ENCODE results near the gene EBPL. TPM values are rescaled to one million over a fixed set of nuclear protein-coding genes. Genes with fewer than 3 reads are reported as not detected.
"Not testable (repeated sequence)": the region's sequence is repeated elsewhere in the genome, so short reads cannot be mapped to it uniquely, and the experiment has no call there.

EBPL gene
- total RNA-seq, 1 donor from 2014 or later: 31.3 TPM

DNA sequence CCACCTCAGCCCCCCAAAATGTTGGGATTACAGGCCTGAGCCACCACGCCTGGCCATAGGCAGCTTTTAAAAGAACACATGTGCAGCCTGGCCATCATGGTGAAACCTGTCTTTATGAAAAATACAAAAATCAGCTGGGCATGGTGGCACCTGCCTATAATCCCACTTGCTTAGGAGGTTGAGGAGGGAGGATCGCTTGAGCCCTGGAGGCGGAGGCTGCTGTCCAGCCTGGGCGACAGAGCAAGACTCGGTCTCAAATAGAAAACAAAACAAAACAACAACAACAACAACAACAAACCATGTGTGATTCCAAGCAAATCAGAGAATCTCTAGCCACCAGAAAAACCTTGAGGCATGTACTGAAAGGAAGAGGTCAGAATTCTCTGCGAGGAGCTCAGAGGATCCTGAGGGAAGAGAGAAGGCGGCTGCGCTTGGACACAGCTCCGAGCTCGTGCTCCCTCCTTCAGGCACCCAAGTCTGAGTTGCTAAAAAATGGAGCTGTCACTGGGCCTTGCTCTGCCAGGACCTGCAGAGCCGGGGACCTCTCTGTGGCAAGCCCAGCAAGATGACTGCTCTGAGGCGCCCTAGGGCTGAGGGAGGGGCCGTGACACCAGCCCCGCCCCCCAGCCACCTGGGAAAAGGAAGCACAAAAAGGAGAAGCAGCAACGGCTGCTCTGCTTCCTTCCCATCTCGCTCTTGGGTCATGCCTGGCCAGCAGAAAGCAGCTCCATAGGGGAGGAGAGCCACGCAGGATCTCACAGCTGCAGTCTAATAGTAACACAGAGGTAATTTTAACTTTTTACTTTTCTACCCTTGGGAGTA, 63.2 kb downstream of the EBPL start, which contains the start of gene ARL11:
ARL11 (plus strand) TSS at position 677 of the 822 bp plus-strand sequence. CDS start 1,941 bp downstream, outside the sequence.
- H3K4me3 ChIP-seq (ENCODE audit: low read length in 3 of 3): peak within 1 kb of the TSS in 2 of 3 donors; percentile 9 to 24
- no peaks in the 10 kb centered on the region for H3K27me3 ChIP-seq (ENCODE audit: control insufficient read depth in 3 of 3, insufficient read depth in 3 of 3, low read length in 3 of 3)
- H3K36me3 ChIP-seq (ENCODE audit: control insufficient read depth in 3 of 3, insufficient read depth in 3 of 3, low read length in 3 of 3): no peaks in the 10 kb centered on the region
- H3K9ac ChIP-seq (ENCODE audit: low read depth in 1 of 3, low read length in 3 of 3): no peak within 1 kb of the TSS
- H3K4me1 ChIP-seq (ENCODE audit: control insufficient read depth in 3 of 3, insufficient read depth in 3 of 3, low read length in 3 of 3): peaks cover 0 to 8% (median 0%) of the 10 kb centered on the region in 3 donors
- no peak within 1 kb of the TSS for H3K27ac ChIP-seq (ENCODE audit: low read depth, low read length)
- no peaks in the 10 kb centered on the region for H3K9me3 ChIP-seq (ENCODE audit: control insufficient read depth in 3 of 3, low read length in 3 of 3)

DNA sequence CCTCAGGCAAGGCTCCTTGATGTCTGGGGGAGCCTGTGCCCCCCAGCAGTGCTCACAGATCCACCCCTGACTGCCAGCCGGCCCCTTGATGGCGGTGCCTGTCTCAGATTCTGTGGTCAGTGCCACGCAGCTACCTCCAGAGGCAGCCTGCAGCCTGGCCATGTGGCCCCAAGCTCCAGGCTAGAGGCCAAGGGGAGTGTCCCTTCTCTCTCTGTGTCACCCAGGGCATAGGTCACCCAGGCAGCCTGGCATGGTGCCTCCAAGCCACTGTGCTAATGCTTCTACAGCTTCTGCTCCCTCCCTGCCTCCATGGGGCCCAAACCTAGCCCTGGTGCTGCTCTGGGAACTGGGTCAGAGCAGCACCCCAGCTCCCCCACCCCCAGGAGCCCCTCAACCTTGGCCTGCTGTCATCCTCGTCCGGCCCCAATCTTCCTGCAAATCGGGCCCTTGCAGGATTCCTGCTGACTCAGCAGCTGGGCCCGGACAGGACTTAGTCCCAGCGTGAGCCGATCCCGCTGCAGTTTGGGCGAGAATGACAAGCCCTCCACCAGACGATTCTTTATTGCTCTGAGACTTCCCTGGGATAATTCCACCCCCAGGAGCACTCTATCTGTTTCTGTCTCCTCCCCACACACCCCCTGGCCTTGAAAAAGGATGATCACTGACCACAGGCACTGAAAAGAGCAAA, 65.8 kb downstream of the EBPL start:
- Histone ChIP-seq H3K9ac (ENCODE audit: low read depth in 1 of 3, low read length in 3 of 3) (no peak overlapping the region), H3K4me3 (ENCODE audit: low read length in 3 of 3) (no peak overlapping the region), H3K27me3 (ENCODE audit: control insufficient read depth in 3 of 3, insufficient read depth in 3 of 3, low read length in 3 of 3) (no peaks in the 10 kb centered on the region), H3K4me1 (ENCODE audit: control insufficient read depth in 3 of 3, insufficient read depth in 3 of 3, low read length in 3 of 3) (peaks cover 0 to 8% (median 3%) of the 10 kb centered on the region in 3 donors), H3K36me3 (ENCODE audit: control insufficient read depth in 3 of 3, insufficient read depth in 3 of 3, low read length in 3 of 3) (no peaks in the 10 kb centered on the region), H3K9me3 (ENCODE audit: control insufficient read depth in 3 of 3, low read length in 3 of 3) (no peaks in the 10 kb centered on the region), H3K27ac (ENCODE audit: low read depth, low read length) (no peak overlapping the region)

DNA sequence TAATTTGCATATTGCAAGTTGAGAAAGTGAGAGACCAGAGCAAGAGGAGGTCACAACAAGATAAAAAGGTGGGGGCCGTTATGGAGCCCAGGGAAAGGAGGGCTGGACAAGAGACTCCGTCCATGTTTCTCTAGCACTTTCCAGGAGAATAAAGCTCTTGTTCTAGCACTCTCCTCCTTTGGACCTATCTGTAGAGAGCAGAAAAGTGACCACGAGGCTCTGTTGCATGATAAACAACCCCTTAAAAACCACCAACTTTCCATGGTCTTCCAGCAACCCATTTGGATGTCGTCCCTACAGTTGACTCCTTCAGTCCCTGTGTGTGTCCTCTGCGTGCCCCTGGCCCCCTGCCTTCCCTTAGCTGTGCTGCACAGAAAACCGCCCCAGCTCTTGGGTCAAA, 67.1 kb downstream of the EBPL start:
- Histone ChIP-seq H3K9me3 (ENCODE audit: control insufficient read depth in 3 of 3, low read length in 3 of 3) (no peaks in the 10 kb centered on the region), H3K36me3 (ENCODE audit: control insufficient read depth in 3 of 3, insufficient read depth in 3 of 3, low read length in 3 of 3) (no peaks in the 10 kb centered on the region), H3K27ac (ENCODE audit: low read depth, low read length) (no peak overlapping the region), H3K4me3 (ENCODE audit: low read length in 3 of 3) (no peak overlapping the region), H3K27me3 (ENCODE audit: control insufficient read depth in 3 of 3, insufficient read depth in 3 of 3, low read length in 3 of 3) (no peaks in the 10 kb centered on the region), H3K4me1 (ENCODE audit: control insufficient read depth in 3 of 3, insufficient read depth in 3 of 3, low read length in 3 of 3) (peaks cover 0 to 3% (median 1%) of the 10 kb centered on the region in 3 donors), H3K9ac (ENCODE audit: low read depth in 1 of 3, low read length in 3 of 3) (no peak overlapping the region)

DNA sequence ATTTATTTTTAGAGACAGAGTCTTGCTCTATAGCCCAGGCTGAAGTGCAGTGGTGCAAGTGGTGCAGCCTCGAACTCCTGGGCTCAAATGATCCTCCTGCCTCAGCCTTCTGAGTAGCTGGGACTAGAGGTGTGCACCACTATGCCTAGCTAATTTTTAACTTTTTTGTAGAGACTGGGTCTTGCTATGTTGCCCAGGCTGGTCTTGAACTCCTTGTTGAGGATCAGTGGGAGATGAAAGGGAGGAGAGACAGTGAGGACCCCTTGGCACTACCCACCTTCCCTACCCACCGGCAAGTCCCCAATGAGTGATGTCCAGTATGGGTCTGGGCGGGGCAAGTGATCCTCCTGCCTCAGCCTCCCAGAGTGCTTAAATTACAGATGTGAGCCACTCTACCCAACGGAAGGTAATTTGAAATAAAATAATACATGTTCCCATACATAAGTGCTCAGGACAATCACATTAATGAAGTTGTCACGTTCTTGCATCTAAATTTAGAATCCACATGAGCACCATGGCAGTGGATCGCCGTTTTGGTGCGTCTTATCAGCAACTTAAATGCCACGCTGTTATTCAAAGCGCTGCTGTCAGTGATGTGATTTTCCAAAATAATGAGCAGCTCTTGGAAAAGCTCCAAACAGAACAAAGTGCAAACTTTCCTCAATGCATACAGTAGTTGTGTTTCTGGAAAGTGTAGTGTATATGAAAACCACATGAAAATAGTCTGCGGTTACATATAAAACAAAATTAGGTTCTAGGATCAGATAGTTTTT, 68.9 kb downstream of the EBPL start:
- Histone ChIP-seq H3K9ac (ENCODE audit: low read depth in 1 of 3, low read length in 3 of 3) (no peak overlapping the region), H3K4me1 (ENCODE audit: control insufficient read depth in 3 of 3, insufficient read depth in 3 of 3, low read length in 3 of 3) (peaks cover 0 to 3% (median 0%) of the 10 kb centered on the region in 3 donors), H3K9me3 (ENCODE audit: control insufficient read depth in 3 of 3, low read length in 3 of 3) (no peaks in the 10 kb centered on the region), H3K4me3 (ENCODE audit: low read length in 3 of 3) (no peak overlapping the region), H3K27me3 (ENCODE audit: control insufficient read depth in 3 of 3, insufficient read depth in 3 of 3, low read length in 3 of 3) (no peaks in the 10 kb centered on the region), H3K36me3 (ENCODE audit: control insufficient read depth in 3 of 3, insufficient read depth in 3 of 3, low read length in 3 of 3) (no peaks in the 10 kb centered on the region), H3K27ac (ENCODE audit: low read depth, low read length) (no peak overlapping the region)

DNA sequence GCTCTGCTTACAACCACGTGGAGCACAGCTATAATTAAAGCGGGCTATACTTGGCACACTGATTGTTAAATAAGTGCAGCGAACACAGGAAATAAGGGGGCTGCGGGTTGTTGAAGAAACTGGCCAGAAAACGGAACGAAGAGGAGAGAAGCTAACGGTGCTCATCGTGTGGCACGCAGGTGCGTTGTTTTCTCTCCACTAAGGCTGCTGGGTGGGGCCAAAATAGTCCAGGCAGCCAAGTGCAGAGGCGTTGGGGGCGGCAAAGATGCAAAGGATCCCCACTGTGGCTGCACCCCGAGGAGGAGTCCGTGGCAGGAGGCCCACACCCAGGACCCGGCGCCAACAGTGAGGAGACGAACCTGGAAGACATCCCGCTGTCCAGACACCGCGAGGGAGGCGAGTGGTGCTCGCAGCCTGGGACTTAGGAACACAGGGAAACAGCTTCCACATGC, 71.1 kb downstream of the EBPL start:
- Histone ChIP-seq H3K4me1 (ENCODE audit: control insufficient read depth in 3 of 3, insufficient read depth in 3 of 3, low read length in 3 of 3) (peaks cover 0 to 6% (median 3%) of the 10 kb centered on the region in 3 donors), H3K4me3 (ENCODE audit: low read length in 3 of 3) (peak overlapping the region in 1 of 3 donors; percentile 21), H3K27ac (ENCODE audit: low read depth, low read length) (no peak overlapping the region), H3K36me3 (ENCODE audit: control insufficient read depth in 3 of 3, insufficient read depth in 3 of 3, low read length in 3 of 3) (no peaks in the 10 kb centered on the region), H3K9me3 (ENCODE audit: control insufficient read depth in 3 of 3, low read length in 3 of 3) (no peaks in the 10 kb centered on the region), H3K9ac (ENCODE audit: low read depth in 1 of 3, low read length in 3 of 3) (no peak overlapping the region), H3K27me3 (ENCODE audit: control insufficient read depth in 3 of 3, insufficient read depth in 3 of 3, low read length in 3 of 3) (no peaks in the 10 kb centered on the region)

DNA sequence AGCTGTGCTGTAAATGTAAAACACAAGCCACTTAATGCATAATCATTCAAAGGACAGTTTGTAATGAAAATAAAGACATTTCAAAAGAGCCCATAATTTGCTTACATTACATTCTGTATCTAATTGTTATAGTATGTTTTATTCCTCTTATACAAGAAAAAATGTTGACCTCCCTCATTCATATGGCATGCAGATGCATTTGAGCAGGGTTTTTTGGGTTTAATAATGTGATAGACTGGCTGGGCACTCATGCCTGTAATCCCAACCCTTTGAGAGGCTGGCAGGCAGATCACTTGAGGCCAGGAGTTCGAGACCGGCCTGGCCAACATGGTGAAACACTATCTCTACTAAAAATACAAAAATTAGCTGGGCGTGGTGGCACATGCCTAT, 74.6 kb downstream of the EBPL start:
- Histone ChIP-seq H3K36me3 (ENCODE audit: control insufficient read depth in 3 of 3, insufficient read depth in 3 of 3, low read length in 3 of 3) (no peaks in the 10 kb centered on the region), H3K27me3 (ENCODE audit: control insufficient read depth in 3 of 3, insufficient read depth in 3 of 3, low read length in 3 of 3) (no peaks in the 10 kb centered on the region), H3K27ac (ENCODE audit: low read depth, low read length) (peak overlapping the region; percentile 36), H3K9me3 (ENCODE audit: control insufficient read depth in 3 of 3, low read length in 3 of 3) (no peaks in the 10 kb centered on the region), H3K4me3 (ENCODE audit: low read length in 3 of 3) (no peak overlapping the region), H3K4me1 (ENCODE audit: control insufficient read depth in 3 of 3, insufficient read depth in 3 of 3, low read length in 3 of 3) (peaks cover 0 to 4% (median 3%) of the 10 kb centered on the region in 3 donors), H3K9ac (ENCODE audit: low read depth in 1 of 3, low read length in 3 of 3) (no peak overlapping the region)

DNA sequence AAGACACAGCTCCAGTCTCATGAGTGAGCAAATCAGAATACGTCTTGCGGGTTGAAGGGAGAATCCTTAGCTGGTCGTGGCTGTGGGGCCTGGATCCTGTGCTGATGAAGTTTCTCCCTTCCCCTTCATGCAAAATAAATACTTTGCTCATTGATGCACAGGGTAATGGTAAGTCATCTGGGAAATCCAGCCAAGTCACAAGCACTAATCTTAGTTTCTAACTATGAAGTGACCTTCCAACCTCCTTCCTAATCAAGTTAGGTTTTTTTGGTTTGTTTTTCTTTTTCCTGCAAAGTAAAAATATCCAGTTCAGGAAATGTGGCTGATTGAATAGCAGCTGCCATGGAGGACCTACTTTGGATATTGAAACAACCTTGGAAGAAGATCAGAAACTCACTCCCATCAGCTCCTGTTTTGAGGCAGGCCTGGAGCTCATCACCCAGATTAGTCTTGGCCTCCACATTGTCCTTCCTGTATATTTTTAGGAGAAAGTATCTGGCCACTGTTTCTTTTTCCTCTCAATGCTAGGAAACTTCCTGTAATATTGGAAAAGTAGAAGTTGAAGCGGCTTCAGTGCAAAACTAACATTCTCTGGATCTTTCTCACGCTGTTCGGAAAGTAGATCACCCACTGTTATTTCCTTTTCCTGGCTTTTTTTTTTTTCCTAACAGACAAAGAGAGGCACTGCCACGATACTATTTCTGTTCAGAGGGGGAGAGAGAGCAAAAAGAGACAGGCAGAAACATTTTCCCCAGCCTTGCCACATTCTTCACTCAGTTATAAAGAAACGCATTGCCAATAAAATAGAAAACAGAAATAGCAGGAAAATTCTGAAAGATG, 75.2 kb downstream of the EBPL start:
- H3K4me1 ChIP-seq (ENCODE audit: control insufficient read depth in 3 of 3, insufficient read depth in 3 of 3, low read length in 3 of 3): peaks cover 0 to 4% (median 3%) of the 10 kb centered on the region in 3 donors
- H3K36me3 ChIP-seq (ENCODE audit: control insufficient read depth in 3 of 3, insufficient read depth in 3 of 3, low read length in 3 of 3): no peaks in the 10 kb centered on the region
- peak overlapping the region; percentile 36 for H3K27ac ChIP-seq (ENCODE audit: low read depth, low read length)
- H3K9me3 ChIP-seq (ENCODE audit: control insufficient read depth in 3 of 3, low read length in 3 of 3): no peaks in the 10 kb centered on the region
- no peak overlapping the region for H3K9ac ChIP-seq (ENCODE audit: low read depth in 1 of 3, low read length in 3 of 3)
- no peak overlapping the region for H3K4me3 ChIP-seq (ENCODE audit: low read length in 3 of 3)
- H3K27me3 ChIP-seq (ENCODE audit: control insufficient read depth in 3 of 3, insufficient read depth in 3 of 3, low read length in 3 of 3): no peaks in the 10 kb centered on the region

DNA sequence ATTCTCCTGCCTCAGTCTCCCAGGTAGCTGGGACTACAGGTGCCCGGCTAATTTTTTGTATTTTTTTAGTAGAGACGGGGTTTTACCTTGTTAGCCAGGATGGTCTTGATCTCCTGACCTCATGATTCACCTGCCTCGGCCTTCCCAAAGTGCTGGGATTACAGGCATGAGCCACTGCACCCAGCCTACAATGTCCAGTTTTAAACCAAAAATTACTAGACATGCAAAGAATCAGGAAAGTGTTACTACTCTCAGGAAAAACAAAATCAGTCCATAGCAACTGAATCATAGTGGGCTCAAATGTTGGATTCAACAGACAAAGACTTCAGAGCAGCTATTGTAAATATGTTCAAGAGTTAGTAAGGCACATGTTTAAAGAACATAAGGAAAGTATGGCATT, 79.2 kb downstream of the EBPL start:
- not testable (repeated sequence) for H3K4me1 ChIP-seq (ENCODE audit: control insufficient read depth in 3 of 3, insufficient read depth in 3 of 3, low read length in 3 of 3); H3K36me3 ChIP-seq (ENCODE audit: control insufficient read depth in 3 of 3, insufficient read depth in 3 of 3, low read length in 3 of 3); H3K27ac ChIP-seq (ENCODE audit: low read depth, low read length); H3K9me3 ChIP-seq (ENCODE audit: control insufficient read depth in 3 of 3, low read length in 3 of 3); H3K9ac ChIP-seq (ENCODE audit: low read depth in 1 of 3, low read length in 3 of 3); H3K4me3 ChIP-seq (ENCODE audit: low read length in 3 of 3); H3K27me3 ChIP-seq (ENCODE audit: control insufficient read depth in 3 of 3, insufficient read depth in 3 of 3, low read length in 3 of 3)

All from skeletal muscle tissue (tissue), 4 donors.